Sigmoid colon (tissue), 4 donors: ENCODE measurements around the gene UNC5A.

Source experiments
- CTCF ChIP-seq, 4 experiments: fragments of 450-650 bp in 3 of 4; fragments of 200-600 bp in 1 of 4; IDR thresholded peaks; one replicate each; pipeline ENCODE4 v1.5.1; 2016 to 2019; ENCODE audit warnings: antibody characterized with exemption in 4 of 4, mild to moderate bottlenecking in 3 of 4, moderate library complexity in 2 of 4
- EP300 ChIP-seq, 4 donors: sonication (generic); formaldehyde crosslinking; IDR thresholded peaks; one replicate each; pipeline ENCODE4 v1.6.1; 2017; ENCODE audit warnings: antibody characterized with exemption in 4 of 4
- POLR2A ChIP-seq, 2 donors: fragments of 450-650 bp; IDR thresholded peaks; one replicate each; pipeline ENCODE4 v1.6.1; 2016; ENCODE audit warnings: antibody characterized with exemption in 2 of 2, mild to moderate bottlenecking in 2 of 2, moderate library complexity in 2 of 2
- POLR2AphosphoS5 ChIP-seq, 4 donors: sonication (generic); formaldehyde crosslinking; IDR thresholded peaks; one replicate each; pipeline ENCODE4 v1.6.1; 2017; ENCODE audit warnings: antibody characterized with exemption in 4 of 4

GRCh38 chr5:176851380-176851779 lies 41.0 kb downstream of the UNC5A start:
- TF ChIP-seq CTCF (IDR thresholded peaks at IDR 0.05): no peak
- TF ChIP-seq POLR2AphosphoS5 (IDR thresholded peaks at IDR 0.05): no peak
- no peak for TF ChIP-seq POLR2A (IDR thresholded peaks at IDR 0.05)
- no peak for TF ChIP-seq EP300 (IDR thresholded peaks at IDR 0.05)
